HAP-1 (cell line): Measurements from ENCODE around the gene PIP4K2B.
"Not testable (repeated sequence)": the region's sequence is repeated elsewhere in the genome, so short reads cannot be mapped to it uniquely, and the experiment has no call there.

Experiments used
- DNase-seq, 2 experiments: peaks; one replicate each; pipeline ENCODE4 v3.0.0-alpha.2; 2016 to 2020; ENCODE audit warnings: low spot score in 2 of 2
- H3K27me3 ChIP-seq: fragments of 250-450 bp; sonication (Bioruptor Pico); 2 replicates; pipeline ENCODE4 v1.5.1; 2020; ENCODE audit warnings: low read depth, mild to moderate bottlenecking, moderate library complexity
- H3K36me3 ChIP-seq: fragments of 250-450 bp; sonication (Bioruptor Pico); replicated peaks from 2 replicates; pipeline ENCODE4 v1.5.1; 2020; ENCODE audit warnings: mild to moderate bottlenecking
- H3K4me1 ChIP-seq: fragments of 250-450 bp; sonication (Bioruptor Pico); 2 replicates; pipeline ENCODE4 v1.5.1; 2020; ENCODE audit warnings: mild to moderate bottlenecking
- H3K4me3 ChIP-seq: fragments of 250-450 bp; sonication (Bioruptor Pico); 2 replicates; pipeline ENCODE4 v1.5.1; 2020; ENCODE audit warnings: mild to moderate bottlenecking, moderate library complexity
- H3K9me3 ChIP-seq: fragments of 250-450 bp; sonication (Bioruptor Pico); 2 replicates; pipeline ENCODE4 v1.5.1; 2020; ENCODE audit warnings: mild to moderate bottlenecking, moderate library complexity
- in situ Hi-C: fragments of 300-500 bp; cut with MboI; formaldehyde crosslinking; loops from 3 replicates; pipeline ENCODE4 v1.14.3; 2020; ENCODE audit warnings: low sequenced_read_pairs, inconsistent platforms, mixed read lengths

PIP4K2B gene

GRCh38 chr17:38794221-38794620 is 5.1 kb downstream of the PIP4K2B start:
- no peaks in the 10 kb centered on the region for H3K27me3 ChIP-seq
- in situ Hi-C loops, result no loop called here
- no peaks in the 10 kb centered on the region for H3K9me3 ChIP-seq
- H3K4me3 ChIP-seq, result no peak overlapping the region
- H3K36me3 ChIP-seq, result peaks cover 12% of the 10 kb centered on the region
- DNase-seq, result no peak
- H3K4me1 ChIP-seq, result peaks cover 13% of the 10 kb centered on the region

GRCh38 chr17:38791162-38791561 is 8.2 kb downstream of the PIP4K2B start:
- Histone ChIP-seq H3K36me3 (peaks cover 10% of the 10 kb centered on the region), H3K9me3 (no peaks in the 10 kb centered on the region), H3K4me1 (peaks cover 7% of the 10 kb centered on the region), H3K4me3 (no peak overlapping the region), H3K27me3 (no peaks in the 10 kb centered on the region)
- DNase-seq, result no peak
- in situ Hi-C loops, result no loop called here

DNA sequence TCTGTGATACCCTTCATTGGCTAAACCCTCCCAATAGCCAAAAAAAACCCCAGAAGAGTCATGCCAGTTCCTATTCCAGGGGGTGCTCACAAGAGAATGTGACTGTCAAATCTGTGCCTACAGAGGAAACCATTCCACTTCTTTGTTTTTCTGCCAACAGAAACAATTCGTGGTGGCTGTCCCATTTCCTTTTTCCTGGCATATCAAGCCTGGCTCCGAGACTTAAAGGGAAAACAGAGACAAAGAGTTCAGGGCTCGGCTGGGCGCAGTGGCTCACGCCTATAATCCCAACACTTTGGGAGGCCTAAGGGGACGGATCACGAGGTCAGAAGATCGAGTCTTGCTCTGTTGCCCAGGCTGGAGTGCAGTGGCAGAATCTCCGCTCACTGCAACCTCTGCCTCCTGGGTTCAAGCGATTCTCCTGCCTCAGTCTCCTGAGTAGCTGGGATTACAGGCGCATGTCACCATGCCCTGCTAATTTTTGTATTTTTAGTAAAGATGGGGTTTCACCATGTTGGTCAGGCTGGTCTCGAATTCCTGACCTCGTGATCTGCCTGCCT is 9.1 kb downstream of the PIP4K2B start:
- DNase-seq, H3K27me3 ChIP-seq, H3K4me3 ChIP-seq, H3K4me1 ChIP-seq, H3K9me3 ChIP-seq, in situ Hi-C loops: not testable (repeated sequence)
- peaks cover 15% of the 10 kb centered on the region for H3K36me3 ChIP-seq

GRCh38 chr17:38789185-38789584 is 10.2 kb downstream of the PIP4K2B start:
- Histone ChIP-seq H3K4me3 (no peak overlapping the region), H3K36me3 (peaks cover 25% of the 10 kb centered on the region), H3K27me3 (no peaks in the 10 kb centered on the region), H3K9me3 (no peaks in the 10 kb centered on the region), H3K4me1 (peaks cover 7% of the 10 kb centered on the region)
- DNase-seq, result peak in 1 of 2 experiments; percentile 22
- in situ Hi-C loops, result no loop called here

DNA sequence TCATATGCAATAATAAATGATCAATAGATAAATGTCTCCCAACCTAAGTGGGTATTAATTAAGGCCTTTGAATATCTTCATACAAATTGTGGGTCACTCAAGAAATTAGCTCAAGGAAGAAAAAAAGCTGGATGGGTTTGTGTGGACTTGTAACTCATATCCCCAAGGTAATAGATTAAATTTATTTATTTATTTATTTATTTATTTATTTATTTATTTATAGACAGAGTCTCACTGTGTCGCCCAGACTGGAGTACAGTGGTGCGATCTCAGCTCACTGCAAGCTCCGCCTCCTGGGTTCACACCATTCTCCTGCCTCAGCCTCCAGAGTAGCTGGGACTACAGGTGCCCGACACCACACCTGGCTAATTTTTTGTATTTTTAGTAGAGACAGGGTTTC is 11.4 kb downstream of the PIP4K2B start:
- H3K27me3 ChIP-seq, H3K4me3 ChIP-seq, H3K4me1 ChIP-seq, DNase-seq, H3K9me3 ChIP-seq, in situ Hi-C loops: not testable (repeated sequence)
- H3K36me3 ChIP-seq, result peaks cover 36% of the 10 kb centered on the region

DNA sequence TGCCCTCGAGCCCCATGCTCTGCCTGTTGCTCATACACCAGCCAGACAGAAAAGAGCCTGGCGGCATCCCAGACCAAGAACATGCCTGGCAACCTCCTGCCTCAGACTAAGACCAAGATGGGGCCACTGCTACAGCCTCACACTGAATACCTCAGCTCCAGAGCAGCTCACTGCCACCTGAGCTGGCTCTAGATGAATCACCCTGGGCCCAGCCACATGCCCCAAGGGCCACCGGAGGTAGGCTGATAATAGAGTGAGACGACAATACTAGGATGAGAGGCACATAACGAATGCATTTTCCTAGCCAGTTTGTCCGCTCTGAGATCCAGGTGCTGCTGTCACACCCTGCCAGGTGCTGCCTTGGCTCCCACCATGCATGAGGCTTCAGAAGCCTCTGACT is 13.0 kb downstream of the PIP4K2B start:
- H3K9me3 ChIP-seq, result no peaks in the 10 kb centered on the region
- in situ Hi-C loops, result no loop called here
- peaks cover 51% of the 10 kb centered on the region for H3K36me3 ChIP-seq
- no peaks in the 10 kb centered on the region for H3K27me3 ChIP-seq
- no peak for DNase-seq
- peaks cover 7% of the 10 kb centered on the region for H3K4me1 ChIP-seq
- no peak overlapping the region for H3K4me3 ChIP-seq

- no peak overlapping the region for H3K4me3 ChIP-seq
- no peaks in the 10 kb centered on the region for H3K4me1 ChIP-seq
- in situ Hi-C loops, result no loop called here
- H3K36me3 ChIP-seq, result peaks cover 81% of the 10 kb centered on the region
- H3K27me3 ChIP-seq, result no peaks in the 10 kb centered on the region
- H3K9me3 ChIP-seq, result no peaks in the 10 kb centered on the region
- DNase-seq, result no peak
Observed at GRCh38 chr17:38783227-38783626, 16.1 kb downstream of the PIP4K2B start.

DNA sequence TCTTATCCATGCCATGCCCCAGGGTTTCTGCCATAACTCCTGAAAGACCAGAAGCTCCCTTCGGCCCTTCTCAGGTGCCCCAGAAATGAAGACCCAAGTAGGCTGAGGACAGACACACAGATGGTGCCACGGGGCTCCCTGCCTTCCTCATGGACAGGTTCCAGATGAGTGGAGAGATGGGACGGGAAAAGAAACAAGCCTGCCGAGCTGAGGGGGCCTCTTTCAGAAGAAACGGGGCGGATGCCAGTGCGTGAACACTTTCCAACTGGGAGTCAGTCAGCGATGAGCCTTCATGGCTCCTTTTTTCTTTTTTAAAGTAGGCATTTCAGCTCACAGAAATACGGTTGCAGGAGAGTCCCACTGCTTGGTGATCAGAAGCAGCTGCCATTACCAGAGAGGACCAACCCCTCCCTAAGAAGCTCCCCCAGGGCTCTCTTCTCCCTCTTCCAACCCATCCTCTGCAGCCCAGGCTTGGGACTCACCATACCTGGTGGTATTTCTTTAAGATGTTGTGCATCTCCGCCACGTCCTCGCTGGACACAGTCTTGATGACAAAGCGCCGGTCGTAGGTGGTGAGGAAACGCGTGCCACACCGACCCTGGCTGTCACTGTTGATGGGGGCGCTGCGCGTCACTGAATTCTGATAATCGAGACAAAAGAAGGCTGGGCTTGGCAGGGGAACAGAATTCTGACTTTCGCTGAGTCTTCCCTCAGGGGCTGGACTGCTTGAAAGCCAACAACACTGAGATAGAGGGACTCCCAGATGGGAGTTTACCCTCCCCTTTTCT is 19.2 kb downstream of the PIP4K2B start:
- in situ Hi-C loops, result no loop called here
- peaks cover 91% of the 10 kb centered on the region for H3K36me3 ChIP-seq
- DNase-seq, result no peak

GRCh38 chr17:38777641-38778250 is 21.6 kb downstream of the PIP4K2B start:
- Histone ChIP-seq H3K27me3 (no peaks in the 10 kb centered on the region), H3K4me3 (no peak overlapping the region), H3K36me3 (peaks cover 92% of the 10 kb centered on the region), H3K9me3 (no peaks in the 10 kb centered on the region), H3K4me1 (no peaks in the 10 kb centered on the region)
- DNase-seq, result no peak
- in situ Hi-C loops, result no loop called here

More for the DNA sequence above, 19.2 kb downstream of the PIP4K2B start:
- H3K27me3 ChIP-seq, result no peaks in the 10 kb centered on the region
- H3K4me3 ChIP-seq, result no peak overlapping the region
- no peaks in the 10 kb centered on the region for H3K4me1 ChIP-seq
- no peaks in the 10 kb centered on the region for H3K9me3 ChIP-seq

DNA sequence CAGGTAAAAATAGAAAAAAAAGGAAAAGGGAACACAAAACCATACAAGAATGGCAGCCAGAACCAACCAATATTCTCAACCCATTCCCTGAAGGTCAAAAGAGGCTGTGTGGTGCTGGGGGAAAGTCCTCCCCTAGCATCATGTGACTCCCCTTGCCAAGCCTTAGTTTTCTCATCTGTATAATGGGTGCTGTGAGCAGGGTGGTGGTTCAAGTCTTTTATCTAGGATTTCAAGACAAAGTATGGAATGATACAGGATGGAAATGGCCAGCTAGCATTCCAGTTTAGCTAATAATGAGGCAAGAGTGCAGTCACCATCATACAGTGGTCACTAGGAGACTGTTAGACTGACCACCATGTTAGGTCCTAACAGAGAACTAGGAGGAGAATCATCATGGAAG is 26.1 kb downstream of the PIP4K2B start:
- H3K27me3 ChIP-seq, result no peaks in the 10 kb centered on the region
- H3K36me3 ChIP-seq, result peaks cover 73% of the 10 kb centered on the region
- no peak overlapping the region for H3K4me3 ChIP-seq
- DNase-seq, result no peak
- no peaks in the 10 kb centered on the region for H3K9me3 ChIP-seq
- in situ Hi-C loops, result no loop called here
- H3K4me1 ChIP-seq, result no peaks in the 10 kb centered on the region

DNA sequence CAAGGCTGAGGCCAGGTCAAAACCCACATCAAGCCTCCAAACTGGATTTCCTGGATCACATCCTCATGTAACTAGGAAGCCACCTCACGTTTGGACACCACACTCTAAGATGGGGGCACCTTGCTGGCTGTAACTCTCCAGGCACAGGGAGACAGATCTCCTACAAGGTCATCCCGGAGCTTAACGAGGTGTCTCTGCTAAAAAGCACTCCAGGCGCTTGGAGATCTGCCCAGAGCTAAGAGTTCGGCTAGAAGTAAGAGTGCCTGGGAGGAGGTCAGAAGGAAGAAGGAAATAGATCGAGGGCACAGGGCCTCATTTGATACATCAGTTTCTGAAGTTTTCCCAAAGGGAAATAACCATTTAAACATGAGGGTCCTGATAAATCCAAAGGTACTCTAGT is 30.9 kb downstream of the PIP4K2B start:
- Histone ChIP-seq H3K9me3 (no peaks in the 10 kb centered on the region), H3K4me1 (no peaks in the 10 kb centered on the region), H3K4me3 (no peak overlapping the region), H3K36me3 (peaks cover 64% of the 10 kb centered on the region), H3K27me3 (no peaks in the 10 kb centered on the region)
- in situ Hi-C loops, result no loop called here
- DNase-seq, result no peak

- in situ Hi-C loops, result no loop called here
- peaks cover 61% of the 10 kb centered on the region for H3K36me3 ChIP-seq
- H3K27me3 ChIP-seq, result no peaks in the 10 kb centered on the region
- H3K4me1 ChIP-seq, result no peaks in the 10 kb centered on the region
- H3K4me3 ChIP-seq, result no peak overlapping the region
- H3K9me3 ChIP-seq, result no peaks in the 10 kb centered on the region
- DNase-seq, result no peak
Observed at GRCh38 chr17:38766341-38766740, 33.0 kb downstream of the PIP4K2B start.

DNA sequence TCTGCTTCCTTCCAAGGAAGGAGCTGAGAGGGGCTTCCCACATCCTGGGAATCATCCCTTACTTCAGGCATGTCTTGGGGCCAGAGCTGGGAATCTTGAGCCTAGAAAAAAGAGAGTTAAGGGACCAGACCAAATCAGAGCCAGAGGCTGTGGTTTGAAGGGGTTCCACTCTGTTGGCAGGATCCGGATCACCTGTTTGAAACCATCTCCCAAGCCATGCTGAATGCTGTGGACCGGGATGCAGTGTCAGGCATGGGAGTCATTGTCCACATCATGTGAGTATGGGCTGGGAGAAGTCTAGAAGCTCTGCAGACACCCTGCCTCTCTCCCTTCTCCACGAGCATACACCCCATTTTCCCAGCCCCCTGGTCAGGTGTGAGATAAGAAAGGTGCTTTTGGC is 37.1 kb downstream of the PIP4K2B start:
- Histone ChIP-seq H3K9me3 (no peaks in the 10 kb centered on the region), H3K4me1 (no peaks in the 10 kb centered on the region), H3K27me3 (no peaks in the 10 kb centered on the region), H3K36me3 (peaks cover 86% of the 10 kb centered on the region), H3K4me3 (no peak overlapping the region)
- DNase-seq, result no peak
- in situ Hi-C loops, result no loop called here

DNA sequence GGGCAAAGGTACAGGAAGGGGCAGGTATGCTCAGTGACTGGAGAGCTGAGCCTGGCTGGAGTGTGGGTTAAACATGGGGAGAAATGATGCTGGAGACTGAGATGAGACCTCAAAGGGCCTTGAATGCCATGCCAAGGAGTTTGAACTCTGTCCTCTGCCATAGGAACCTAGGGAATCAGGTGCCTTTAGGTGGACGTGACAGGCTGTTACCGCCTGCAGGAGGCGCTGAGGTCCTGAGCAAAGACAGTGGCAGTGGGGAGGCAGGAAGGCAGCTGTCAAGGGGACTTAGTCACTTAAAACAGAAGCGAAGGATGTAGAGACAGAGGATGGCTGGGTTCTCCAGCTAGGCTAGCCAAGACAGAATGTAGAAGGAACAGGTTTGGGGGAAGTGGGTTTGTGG is 37.7 kb downstream of the PIP4K2B start:
- in situ Hi-C loops, result no loop called here
- peak in 1 of 2 experiments; percentile 53 for DNase-seq
- peaks cover 85% of the 10 kb centered on the region for H3K36me3 ChIP-seq

More for the DNA sequence above, 37.7 kb downstream of the PIP4K2B start:
- Histone ChIP-seq H3K4me1 (no peaks in the 10 kb centered on the region), H3K9me3 (no peaks in the 10 kb centered on the region), H3K4me3 (no peak overlapping the region), H3K27me3 (no peaks in the 10 kb centered on the region)
